SK-N-DZ (cell line): ENCODE data around the gene CEP85L.

ENCODE experiments used
- DNase-seq: peaks from one replicate; pipeline ENCODE4 v3.0.0-alpha.2; 2015; ENCODE audit warnings: low spot score

The CEP85L gene

DNA sequence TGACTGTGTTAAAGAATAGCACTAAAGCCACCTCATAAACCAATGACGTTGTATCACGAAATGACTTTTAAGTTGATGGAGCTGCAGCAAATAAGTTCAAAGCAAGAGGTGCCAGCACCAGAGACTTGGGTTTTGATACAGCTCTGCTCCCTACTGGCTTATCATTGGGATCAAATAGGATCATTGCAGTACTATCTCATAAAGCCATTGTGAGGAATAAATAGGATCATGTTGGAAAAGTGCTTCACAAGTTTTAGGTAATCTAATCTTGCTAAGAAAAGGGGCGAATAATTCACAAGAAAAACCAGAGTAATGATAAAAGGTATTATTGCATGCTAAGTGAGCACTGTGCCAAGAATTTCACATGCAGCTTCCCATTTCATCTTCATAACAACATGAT lies 10.4 kb upstream of the CEP85L start:
- DNase-seq = no peak

DNA sequence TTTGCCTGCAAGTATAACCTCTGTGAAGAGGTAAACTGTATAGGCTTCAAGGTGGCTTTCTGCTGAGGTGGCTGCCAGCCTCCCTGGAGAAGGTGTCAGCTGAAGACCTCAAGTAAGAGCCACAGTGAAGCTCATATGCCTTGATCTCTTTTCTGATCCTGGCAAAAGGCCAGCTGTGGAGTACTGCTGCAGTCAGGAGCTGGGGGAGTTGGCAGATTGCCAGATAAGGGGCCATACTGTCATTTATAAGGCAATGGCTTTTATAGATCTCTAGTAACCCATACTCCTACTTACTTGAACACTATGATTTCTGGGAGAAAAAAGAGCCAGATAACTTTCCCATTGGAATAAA lies 8.8 kb upstream of the CEP85L start:
- DNase-seq = peak; percentile 94

DNA sequence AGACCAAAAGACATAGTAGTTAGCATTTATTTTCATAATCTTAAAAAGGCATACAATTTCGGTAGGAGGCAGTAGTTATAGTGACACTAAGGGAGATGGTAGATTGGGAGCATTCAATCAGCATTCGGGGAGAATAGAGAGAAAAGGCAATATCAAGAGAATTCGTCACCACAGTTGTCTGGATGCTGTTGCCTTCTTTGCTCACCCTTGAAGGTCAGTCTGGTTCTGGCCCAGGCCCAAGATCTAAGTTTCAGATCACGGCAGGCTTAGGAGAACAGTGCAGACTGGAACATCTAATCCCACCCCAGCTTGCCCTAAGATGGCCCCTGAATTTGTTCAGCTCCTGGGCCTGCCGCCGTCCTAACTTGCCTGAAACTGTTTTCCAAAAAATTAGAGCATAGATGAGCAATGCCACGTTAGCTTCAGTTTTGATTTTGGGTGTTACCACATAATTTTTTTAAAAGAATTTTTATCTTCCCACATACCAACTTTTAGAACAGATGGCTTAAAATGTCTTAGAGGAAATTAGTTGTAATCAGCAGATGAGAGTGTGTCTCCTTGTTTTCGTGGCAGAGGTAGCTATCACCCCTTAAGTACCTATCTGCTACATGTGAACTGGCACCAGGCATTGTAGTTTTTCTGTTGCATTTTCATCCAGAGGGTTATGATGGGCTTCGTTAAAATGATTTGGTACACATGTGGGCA lies 8.3 kb upstream of the CEP85L start:
- no peak for DNase-seq

DNA sequence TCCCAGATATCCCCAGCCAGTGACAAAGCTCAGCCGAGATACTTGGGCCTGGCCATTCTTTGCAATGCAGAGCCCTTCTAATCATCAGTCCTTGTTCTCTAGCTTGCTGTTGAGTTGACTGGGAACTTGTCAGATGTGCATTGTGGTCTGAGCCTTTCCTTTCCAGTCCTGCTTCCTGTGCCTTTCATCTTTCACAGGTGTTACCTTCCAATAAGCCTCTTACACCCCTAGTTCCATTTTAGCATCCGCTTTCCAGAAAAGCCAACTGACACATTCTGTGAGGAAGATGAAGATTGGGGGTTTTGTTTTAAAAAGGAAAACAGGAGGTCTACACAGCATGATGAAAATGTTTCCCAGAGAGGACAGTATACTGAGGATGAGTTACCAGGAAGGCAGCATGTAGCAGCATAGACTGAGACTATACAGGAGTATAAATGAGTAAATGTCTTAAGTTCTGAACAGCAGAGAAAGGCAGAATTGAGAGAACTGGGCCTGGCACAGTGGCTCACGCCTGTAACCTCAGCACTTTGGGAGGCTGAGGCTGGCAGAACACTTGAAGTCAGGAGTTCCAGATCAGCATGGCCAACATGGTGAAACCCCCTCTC lies 5.6 kb upstream of the CEP85L start:
- no peak for DNase-seq

DNA sequence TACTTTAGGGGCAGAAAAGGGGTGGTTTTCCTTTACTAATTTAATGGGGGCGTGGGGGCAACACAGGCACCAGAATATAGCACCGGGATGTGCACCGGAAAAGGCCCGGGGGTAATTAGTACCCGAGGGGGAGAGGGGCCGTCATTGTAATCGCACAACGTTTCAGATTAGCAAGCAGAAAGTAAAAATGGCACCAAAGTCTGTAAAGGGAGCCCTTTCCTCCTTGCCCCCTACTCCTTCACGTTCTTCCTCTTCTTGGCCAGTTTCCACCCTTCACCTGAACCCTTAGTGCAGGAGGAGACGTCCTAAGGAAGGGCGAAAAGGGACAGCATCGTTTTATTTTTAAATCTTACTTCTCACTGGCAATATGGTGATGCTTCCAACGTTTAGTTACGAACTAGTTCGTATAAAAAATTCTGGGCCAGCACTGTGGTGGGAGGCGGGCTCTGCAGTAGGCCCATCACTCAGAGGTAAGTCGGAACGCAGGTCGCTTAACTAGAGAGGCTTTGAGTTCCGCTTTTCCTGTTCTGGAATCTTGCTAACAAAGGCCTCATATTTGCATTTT lies 742 bp upstream of the CEP85L start:
- DNase-seq = peak; percentile 29

DNA sequence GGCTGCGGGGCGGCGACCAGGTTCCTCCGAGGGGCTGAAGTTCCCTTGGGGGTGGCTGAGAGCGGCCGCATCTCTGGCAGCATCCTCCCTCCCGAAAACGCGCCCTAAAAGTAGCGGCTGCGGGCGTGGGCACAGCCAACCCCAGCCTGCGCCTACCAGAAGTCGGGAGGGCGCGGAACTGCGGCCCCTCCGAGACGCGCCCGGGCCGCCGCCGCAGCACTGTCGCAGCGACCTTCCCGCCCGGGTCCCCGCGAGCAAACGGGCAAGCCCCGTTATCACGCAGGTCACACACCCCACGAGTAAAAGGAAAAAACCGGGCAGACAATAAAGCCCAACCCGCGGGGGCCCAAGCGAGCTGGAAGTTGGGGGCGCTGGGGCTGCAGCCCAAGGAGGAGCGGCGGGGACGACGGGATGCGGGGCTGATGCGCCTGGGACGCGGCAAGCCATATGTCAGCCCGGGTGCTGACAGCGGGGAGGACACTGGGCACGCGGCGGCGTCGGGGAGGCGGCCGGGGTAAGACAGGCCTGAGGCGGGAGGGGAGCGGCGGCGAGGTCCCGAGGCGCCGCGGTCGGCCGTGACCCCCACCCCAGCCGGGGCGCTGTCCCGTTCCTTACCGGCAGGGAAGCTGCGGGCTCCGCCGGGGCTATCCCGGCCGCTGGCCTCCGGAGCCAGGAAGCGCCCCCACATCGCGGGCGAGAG lies 659 bp downstream of the CEP85L start:
- DNase-seq = peak; percentile 66

DNA sequence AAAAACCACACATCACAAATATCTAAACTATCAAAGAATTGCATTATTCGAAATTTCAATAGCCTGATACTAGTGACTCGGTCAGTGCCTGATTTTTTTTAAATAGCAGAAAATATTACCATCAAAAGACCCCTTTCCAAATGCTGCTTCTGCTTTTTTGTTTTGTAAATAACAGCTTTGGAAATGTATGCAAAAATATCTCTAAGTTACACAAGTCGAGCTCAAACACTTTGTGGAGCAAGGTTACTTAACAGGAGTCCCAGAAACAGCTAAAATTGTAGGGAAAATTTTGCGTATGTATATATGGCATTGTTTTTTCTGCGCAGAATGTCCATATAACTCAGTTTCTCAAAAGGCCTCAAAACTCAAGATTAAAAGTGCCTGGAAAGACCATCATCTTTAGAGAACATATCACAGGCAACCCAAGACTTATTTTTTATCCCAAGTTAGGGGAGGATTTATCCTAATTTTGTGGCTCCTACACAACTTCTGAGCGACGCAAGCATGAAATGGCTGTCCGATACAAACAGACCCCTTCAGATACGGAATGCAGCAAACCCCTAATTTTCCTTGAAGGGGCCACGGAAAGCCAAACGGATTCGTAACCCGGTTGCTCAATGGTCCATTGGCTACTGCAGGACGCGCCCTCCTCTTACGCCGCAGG lies 1.3 kb downstream of the CEP85L start:
- DNase-seq = no peak

DNA sequence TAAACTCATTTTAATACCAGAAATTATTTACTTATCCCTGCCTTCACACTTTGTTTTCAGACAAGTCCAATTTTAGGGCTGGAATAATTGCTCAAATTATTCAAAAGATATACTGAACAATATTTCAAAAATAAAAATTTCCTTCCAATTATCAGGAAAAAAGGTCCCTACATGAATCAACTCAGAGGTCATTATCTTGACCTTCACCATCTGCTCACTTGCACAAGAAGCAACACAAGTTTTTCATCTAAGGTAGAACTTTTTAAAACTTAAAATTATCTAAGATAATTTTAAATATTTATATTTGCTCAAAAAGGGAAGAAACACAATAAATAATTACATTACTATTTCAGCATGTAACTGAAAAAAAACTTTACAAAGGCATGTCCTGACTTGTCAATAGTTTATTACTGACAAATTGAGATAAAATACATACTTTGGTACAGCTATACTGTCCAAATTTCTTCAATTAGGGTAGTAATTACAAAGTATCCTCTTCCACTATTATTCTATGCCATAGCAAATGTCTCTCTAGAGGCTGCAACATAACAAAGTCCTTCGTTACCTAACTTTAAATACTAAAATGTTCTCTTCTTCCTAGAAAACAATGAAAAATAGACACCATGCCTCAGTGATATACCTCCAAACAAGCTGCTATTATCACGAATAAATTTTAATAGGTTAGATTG lies 2.4 kb downstream of the CEP85L start:
- DNase-seq = no peak

DNA sequence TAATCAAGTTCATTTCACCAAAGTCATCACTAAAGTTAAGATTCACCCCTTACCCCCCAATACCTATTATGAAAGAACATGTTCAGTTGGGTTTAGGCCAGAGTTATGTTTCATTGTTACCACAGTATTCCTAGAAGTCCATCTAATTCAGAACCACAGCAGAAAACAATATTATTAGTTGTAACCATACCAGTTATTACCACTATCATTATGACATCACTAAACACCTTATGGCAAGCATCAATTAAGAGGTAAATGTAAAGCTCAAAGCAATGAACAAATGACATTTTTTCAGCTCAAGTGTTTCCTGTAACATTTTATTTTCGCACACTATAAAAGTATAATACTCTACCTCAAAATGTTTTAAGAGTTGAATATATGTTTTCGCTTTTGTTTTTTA lies 4.4 kb downstream of the CEP85L start:
- DNase-seq = no peak

DNA sequence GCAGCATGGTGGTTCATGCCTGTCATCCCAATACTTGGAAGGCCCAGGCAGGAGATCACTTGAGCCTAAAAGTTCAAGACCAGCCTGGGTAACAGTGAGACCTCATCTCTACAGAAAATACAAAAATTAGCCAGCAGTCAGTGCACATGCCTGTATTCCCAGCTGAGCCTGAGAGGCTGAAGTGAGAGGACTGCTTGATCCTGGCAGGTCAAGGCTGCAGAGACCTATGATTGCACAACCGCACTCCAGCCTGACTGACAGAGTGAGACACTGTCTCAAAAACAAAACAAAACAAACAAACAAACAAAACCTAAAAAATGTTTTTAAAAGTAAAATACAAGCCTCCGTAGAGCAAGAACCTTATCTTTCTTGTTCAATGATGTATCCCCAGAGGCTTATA lies 6.0 kb downstream of the CEP85L start:
- DNase-seq = no peak

DNA sequence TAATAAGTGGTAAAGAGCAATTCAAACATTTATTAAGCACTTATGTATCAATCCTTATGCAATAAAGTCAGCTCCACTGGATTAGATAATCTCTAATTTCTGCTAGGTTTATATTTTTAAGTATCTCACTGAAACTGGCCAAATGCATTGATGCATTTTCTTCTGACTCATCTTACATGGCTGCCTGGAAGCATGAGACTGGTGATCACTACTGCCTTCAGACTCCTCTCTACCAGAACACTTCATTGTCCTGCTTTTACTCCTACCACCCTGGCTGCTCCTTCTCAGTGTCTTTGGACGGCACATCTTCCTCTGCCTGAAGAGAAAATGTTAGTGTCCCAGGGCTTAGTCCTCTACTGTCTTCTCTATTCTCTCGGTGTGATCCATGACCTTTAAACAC lies 7.4 kb downstream of the CEP85L start:
- DNase-seq = no peak

DNA sequence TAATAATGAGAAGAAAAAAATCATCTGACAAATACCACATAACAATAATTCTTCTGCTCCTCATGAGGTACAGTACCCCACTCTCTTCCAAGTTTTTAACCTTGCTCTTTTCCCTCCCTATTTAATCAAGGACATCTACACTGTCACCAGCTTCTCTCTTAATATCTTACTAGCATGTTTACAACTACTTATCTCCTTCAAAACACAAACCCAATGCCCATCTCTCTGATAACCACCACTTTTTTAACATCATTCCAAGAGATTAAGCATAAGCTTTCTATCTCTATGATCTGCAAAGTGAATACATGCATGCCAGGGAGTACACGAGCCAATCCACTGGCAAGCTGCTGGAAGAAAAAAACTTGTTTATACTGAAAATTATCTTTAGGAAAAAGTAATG lies 10.3 kb downstream of the CEP85L start:
- DNase-seq = no peak

DNA sequence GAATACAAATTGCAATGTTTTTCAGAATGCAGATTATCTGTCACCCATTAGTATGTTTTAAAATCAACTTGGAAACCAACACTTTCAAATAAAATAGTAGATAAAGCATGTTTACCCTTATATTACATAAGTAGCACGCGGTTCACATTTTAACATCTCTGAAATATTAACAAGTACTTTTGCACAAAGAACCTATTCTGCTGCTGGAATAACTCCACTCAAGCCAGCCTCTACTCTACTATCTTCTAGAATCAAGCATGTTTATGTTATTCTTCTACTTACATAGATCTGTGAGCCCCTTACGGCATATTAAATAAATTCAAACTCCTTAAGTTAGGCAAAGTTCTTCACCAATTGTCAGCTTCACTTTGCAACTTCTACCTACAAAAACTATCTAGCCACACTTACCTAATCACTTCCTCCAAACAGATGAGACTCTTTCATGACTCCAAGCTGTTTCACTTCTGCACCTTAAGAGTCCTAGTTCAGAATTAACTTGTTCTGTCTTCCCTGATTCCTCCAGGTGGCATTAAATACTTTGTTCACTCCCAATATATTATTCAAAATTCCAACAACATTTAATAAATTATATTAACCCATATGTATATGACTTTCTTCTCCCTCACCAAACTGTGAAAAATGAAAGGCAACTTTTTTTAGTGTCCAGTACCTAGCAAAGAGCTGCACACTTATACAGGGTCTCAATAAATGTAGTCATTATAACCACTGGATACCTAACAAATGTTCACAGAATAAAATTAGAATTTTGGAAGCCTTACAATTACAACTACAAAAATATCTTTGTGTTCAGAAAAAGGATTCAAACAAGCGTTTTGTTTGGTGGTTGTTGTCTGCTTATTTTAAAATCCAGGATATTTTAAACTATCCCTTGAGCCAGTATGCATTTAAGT lies 12.1 kb downstream of the CEP85L start:
- no peak for DNase-seq

DNA sequence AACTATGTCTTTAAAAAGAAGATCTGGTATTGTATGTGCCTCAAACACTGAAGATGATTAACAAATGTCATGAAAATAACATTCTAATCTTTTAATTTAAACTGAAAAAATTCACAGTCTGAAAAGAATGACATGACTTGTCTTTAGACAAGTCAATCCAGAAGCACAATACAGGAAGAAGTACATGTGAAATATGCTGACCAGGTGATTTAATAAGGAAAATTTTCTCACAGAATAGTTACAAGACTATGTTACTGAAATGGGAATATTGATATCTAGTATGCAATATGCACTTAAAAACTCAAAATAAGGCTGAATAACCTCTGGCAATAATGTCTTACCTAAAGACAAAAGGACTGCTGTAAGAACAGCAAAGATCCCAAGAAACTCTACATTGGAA lies 13.1 kb downstream of the CEP85L start:
- no peak for DNase-seq

DNA sequence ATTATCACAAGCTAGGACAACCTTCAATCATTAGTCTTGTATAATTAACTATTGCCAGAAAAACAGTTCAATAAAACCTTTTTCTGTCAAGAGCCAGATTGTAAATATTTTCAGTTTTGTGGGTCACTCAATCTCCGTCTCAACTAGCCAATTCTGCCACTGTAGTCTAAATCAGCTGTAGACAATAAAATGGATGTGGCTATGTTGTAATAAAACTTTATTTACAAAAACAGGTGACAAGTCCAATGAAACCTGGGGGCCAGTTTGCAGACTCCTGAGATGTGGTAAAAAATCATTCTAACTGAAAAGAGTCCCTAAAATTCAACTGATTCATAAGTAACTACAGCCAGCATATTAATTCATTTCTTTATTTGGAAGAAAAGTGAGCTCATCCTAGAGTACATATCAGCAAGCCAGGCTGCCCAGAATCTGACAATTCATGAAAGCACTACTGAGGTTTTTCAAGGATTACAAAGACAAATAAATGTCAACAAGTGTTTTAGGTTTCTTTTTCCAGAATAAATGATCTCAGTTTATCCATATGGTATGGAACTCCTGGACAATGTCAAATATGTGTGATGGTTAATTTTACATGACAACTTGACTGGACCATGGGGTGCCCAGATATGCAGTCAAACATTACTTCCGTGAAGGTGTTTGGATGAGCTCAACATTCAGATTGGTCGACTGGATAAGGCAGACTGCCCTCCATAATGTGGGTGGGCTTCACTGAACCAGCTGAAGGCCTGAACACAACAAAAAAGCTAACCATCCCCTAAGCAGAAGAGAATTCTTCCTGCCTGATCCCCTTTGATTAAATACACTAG lies 15.3 kb downstream of the CEP85L start:
- no peak for DNase-seq

DNA sequence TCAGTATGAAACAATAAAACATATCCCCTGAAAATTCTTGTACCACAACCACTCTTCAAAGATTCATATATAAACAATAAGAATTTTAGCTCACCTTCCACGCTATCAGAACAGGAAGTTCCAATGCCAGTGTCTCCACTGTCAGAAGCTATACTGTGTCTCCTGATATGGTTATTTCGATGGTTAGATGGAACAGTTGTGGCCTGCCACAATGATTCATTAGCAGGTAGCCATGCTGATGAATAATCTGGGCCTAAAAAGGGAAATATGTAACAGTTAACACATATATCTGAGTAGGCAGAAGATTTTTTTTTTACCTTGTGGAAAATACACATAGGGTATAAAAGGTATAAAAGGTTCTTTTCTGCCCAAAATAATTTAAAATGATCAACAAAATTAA lies 19.0 kb downstream of the CEP85L start:
- no peak for DNase-seq

DNA sequence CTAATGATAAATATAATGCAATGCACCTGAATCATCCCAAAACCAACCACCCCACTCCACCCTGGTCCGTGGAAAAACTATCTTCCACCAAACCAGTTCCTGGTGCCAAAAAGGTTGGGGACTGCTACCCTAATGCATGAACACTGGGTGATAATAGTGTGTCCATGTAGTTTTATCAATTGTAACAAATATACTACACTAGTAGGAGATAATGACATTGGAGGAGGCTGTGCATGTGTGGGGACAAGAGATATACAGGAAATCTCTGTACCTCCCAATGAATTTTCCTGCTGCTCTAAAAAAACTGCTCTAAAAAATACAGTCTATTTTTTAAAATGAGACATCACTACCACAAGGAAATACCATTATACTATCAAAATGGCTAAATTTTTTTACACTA lies 20.5 kb downstream of the CEP85L start:
- DNase-seq = no peak

DNA sequence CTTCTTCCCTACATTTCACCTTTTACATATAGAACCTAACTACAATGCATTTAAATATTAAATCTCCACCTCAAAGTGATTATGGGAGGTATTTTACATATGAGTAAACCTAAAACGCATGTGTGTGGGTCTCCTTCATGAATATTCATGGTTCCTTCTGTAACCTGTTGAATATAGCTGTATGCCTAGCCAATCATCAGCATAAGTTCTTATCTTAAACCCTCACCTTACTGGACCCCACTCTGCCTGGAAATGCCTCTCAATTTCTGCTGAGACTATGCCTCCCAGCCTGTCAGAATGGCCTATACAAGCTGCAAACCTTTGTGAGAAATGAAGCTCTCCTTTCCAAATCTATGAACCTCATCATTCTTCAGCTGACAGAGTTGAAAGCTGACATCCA lies 21.3 kb downstream of the CEP85L start:
- DNase-seq = no peak

DNA sequence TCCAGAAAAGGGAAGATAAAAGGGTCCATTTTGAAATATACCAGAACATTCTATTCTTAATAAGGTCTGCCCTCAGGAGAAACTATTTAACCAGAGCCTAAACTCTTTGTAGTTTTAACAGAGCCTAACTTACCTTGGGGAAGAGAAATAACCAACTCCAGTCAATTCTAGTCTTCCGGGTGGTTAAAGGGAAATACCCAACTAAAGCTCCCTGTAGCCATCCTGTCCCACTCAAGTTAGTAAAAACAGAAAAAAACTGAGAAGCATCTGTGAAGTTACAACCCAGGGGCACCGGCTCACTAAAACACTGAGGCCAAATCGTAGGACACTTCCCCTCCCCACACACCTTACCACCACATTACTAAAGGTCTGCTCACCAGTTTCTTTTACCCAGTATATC lies 23.7 kb downstream of the CEP85L start:
- DNase-seq = no peak

DNA sequence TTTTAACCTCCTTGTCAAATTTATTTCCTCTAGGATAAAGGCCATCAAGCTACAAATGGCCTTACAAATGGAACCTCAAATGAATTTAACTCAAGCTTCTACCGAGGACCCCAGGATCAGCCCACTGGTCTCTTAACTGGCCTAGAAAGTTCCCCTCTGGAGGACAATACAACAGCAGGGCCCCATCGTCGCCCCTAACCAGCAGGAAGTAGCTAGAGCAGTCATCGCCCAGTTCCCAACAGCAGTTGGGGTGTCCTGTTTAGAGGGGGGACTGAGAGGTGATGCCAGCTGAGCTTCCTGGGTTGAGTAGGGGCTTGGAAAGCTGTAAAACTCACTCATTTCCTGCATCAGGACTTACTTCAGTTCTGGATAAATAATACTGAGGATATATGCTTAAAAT lies 25.6 kb downstream of the CEP85L start:
- no peak for DNase-seq
